Mesenteric fat pad (tissue), 1 donor: ENCODE results near the gene SMPDL3B. TPM values are rescaled to one million over a fixed set of nuclear protein-coding genes. Genes with fewer than 3 reads are reported as not detected.
A peak's percentile ranks its signal among the peaks of the same experiment; 100 is the strongest.

Experiments
- DNase-seq: peaks from one replicate; pipeline ENCODE4 v3.0.0-alpha.2; 2020; ENCODE audit warnings: low spot score
- long read RNA-seq: library from polyadenylated mRNA; unstranded; transcript quantifications from one replicate; pipeline ENCODE4 v2.0.0, GENCODE V29; 2020
- total RNA-seq: library from RNA; stranded (reverse); fragmentation: NEBNext Ultra II Directional; extraction: Animal tissue kit (Norgen Biotek cat#: 25700); gene quantifications from one replicate; pipeline ENCODE4 v1.2.1, GENCODE V29; 2021
- donor health status: DM: yes; HTN: yes; CAD: no.

SMPDL3B gene
- not detected for total RNA-seq
- long read RNA-seq, partial matches to known transcripts = 0 of 1 reads
- long read RNA-seq, other reads (novel, unspliced or antisense) = 0 of 1 reads

DNA sequence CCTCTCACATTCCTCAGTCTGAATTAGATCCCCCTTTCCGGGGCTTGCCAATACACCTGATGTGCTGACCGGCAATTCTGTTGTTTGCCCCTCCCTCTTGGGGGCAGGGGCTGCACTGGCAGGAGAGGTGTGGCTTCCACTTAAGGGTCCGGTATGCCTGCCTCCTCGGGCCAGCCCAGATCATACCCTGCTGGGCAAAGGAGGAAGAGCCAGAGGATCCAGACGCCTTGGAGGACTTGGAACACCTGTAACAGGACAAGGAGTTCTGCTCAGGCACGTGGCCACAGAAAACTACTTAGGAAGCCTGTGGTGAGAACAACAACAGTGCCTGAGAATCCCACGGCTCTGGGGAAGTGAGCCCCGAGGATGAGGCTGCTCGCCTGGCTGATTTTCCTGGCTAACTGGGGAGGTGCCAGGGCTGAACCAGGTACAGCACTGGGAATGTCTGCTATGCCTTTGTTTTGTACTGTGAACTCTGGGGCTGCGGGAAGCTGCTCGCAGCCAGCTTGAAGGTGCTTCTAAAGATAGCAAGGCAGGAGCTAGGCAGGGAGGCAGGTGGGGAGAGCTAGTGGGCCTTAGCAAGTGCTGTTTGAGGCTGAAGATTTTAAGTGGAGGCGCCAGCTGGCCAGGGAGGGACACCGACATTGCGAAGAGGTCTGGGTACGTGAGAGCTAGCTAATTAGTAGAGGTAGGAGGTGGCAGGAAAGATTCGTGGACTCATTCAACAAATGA lies at the start of gene SMPDL3B:
TSS of gene SMPDL3B (plus strand) at position 183 of the 732 bp plus-strand sequence. CDS start at position 367, 184 bp downstream.
- no peak for DNase-seq

GRCh38 chr1:27885114-27885528 lies 49.7 kb upstream of the SMPDL3B start:
- DNase-seq = peak; percentile 72

DNA sequence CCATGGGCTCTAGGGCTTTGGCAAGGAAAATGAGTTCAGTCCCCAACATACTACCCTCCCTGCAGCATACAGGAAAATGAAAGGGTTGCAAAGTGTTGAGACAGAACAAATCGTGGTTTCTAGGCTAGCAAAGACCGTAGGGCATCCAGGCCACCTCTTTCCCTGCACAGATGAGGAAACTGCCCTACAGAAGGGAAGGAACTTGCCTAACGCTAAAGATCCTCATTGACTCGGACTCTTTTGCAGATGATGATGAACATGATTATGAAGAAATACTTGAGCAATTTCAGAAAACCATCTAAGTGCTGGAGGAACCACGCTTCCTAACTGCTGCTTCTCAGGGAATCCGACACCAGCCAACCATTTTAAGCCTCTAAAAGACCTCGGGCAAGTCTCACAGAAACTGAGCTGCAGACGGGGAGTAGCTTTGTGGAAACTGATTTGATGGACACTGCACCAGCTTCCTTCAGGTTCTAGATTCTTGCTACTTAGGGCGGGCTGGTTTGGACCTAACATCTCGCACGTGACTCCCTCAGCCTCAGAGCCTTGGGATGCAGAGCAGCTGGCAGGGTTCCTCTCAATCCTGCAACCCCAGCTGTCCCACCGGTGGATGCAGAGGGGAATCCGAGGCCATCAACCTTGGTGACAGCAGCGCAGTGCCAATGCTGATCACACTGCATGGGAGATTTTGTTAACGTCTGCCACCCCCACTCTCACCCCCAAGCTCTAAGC lies 49.0 kb upstream of the SMPDL3B start:
- peak; percentile 74 for DNase-seq

GRCh38 chr1:27886353-27886679 lies 48.5 kb upstream of the SMPDL3B start:
- no peak for DNase-seq

GRCh38 chr1:27886744-27887143 lies 48.1 kb upstream of the SMPDL3B start:
- no peak for DNase-seq

- peak; percentile 35 for DNase-seq
Observed at GRCh38 chr1:27887215-27888021, 47.4 kb upstream of the SMPDL3B start.

DNA sequence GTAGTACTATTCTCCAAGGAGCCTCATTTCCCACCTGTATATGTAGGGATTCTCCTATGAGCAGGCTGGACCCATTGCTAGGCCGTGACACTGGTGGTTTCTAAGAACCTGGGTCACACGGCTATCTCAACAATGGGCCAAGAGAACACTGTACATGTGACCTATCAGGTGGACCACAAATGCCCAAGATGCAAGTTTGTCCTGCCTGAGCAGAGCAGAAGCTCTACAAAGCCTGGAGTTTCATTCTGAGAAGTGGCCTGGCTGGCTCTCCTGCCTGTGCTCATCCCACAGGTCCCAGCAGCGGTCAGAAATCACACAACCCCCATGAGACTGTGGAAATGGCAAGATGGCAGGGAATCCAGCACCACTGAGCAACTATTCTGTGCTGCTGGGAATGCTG lies 45.3 kb upstream of the SMPDL3B start:
- DNase-seq = no peak

DNA sequence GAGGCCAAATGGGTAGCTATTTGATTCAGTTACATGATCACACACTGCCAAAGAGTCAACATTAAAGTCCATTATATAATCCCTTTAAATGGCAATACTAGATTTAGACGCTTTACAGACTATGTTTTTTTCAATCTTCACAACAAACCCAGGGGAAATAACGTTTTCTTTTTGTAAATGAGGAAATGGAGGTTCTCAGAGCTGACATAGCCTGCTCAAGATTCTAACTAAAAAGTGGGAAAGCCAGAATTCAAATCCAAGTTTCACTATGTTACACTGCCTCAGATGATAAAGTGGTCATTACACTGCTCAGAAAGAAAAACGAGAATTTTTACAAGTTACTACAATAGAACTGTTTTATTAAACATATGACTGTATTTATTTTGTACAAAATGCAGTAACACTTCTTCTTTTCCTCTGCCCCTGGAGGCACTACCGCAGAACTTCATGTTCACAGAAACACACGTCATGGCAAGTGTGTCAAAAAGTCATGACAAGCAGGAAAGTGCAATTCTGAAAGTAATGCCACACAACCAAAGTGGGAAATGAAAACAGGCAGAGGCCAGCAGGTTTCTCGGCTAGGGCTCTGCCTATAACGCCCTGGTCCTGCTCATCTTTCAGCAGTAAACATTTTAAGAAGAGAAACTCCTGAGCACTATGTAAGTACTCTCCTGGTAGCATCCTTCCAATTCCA lies 43.5 kb upstream of the SMPDL3B start:
- DNase-seq = no peak

GRCh38 chr1:27894521-27894920 lies 40.3 kb upstream of the SMPDL3B start:
- DNase-seq = no peak

DNA sequence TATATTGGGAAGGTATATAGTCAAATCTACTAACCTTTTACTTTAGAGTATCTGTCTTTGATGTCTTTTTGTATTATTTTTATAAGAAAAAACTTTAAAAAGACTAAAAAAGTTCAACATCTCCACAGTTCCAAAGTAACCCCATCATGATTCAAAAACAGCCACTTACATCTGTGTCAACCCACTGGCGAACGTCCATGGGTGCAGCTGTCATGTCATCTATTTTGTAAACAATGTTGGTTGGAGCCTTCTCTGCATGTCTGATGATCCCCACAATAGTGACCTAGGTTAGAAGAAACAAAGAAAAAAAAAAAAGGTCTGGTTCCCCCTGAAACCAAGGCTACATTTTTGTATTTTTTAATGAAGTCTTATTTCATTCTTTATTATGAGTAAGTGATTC lies 28.0 kb upstream of the SMPDL3B start:
- no peak for DNase-seq

- DNase-seq = no peak
Observed at GRCh38 chr1:27912429-27912828, 22.4 kb upstream of the SMPDL3B start.

GRCh38 chr1:27915082-27915575 lies 19.7 kb upstream of the SMPDL3B start:
- no peak for DNase-seq

GRCh38 chr1:27922272-27922671 lies 12.5 kb upstream of the SMPDL3B start:
- no peak for DNase-seq

DNA sequence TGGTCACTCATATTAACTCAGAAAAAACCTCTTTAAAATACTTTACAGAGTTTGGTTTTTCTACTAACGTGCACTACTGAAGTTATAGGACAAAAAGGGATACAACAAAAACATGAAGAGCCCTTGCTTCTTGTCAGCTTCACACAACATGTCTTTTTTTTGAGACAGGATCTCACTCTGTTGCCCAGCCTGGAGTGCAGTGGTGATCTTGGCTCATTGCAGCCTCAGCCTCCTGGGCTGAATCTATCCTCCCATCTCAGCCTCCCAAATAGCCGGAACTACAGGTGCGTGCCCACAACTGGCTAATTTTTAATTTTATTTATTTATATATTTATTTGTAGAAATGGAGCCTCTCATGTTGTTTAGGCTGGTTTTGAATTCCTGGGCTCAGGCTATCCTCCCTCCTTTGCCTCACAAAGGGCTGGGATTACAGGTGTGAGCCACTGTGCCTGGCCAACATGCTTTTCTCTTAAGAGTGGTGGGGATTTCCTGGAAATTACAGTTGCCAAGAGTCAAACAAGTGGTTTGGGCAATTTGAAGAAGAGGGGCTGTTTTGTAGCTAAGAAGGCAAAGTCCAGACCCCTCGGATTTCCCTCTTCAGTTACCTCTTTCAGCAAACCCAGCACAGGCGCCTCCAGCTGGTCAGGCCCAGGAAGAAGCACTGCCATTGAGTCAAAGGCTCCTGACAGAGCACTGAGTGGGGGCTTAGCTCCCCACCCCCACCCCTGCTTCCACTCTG lies 6.4 kb upstream of the SMPDL3B start:
- no peak for DNase-seq

- no peak for DNase-seq
Observed at GRCh38 chr1:27931184-27931583, 3.6 kb upstream of the SMPDL3B start.

- no peak for DNase-seq
Observed at GRCh38 chr1:27931759-27932158, 3.0 kb upstream of the SMPDL3B start.

DNA sequence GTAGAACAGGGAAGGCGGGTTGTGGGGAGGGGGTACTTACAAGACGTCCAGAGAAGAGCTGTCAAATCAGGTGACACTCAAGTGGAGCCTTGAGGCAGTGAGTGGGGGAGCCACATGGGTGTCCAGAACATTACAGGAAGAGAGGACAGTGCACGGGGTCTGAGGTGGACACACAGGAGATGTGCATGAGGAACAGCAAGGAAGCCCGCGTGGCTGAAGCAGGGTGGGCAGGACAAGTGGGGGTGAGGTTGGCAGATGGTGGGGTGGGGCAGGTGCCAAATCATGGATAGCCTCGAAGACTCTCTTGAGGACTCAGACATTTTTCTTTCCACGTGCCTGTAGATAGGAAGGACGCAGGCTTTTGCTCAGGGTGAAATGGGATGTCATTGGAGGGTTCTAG lies 921 bp downstream of the SMPDL3B start:
- no peak for DNase-seq

DNA sequence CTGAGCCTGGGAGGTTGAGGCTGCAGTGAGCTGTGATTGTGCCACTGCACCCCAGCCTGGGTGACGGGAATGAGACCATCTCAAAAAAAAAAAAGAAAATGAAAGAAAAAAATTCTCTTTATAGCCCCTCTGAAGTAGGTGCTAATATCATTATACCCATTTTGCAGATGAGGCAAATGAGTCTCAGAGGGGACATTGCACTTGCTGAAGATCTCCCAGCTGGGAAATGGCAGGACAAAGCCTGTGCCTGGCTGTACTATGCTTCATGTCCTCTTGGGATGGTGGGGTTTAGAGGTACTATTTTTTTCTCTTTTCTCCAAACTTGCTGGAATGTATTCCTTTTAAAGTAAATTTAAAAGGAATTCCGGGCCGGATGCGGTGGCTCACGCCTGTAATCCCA lies 1.6 kb downstream of the SMPDL3B start:
- DNase-seq = no peak

DNA sequence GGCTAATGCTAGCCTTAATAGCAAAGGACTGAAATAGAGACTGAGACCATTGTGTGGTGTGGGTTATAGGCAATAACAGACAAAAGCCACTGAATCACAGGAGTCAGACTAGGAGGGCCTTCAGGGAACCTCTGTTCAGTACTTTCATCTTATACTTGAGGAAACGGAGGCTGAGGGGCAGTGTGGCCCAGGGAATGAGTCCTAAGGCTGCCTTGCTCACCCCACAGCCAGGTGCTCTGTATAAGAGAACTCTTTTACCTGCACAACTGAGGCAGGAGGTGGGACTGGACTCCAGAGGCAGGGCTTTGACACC lies 2.7 kb downstream of the SMPDL3B start:
- DNase-seq = no peak

GRCh38 chr1:27938488-27938887 lies 3.7 kb downstream of the SMPDL3B start:
- DNase-seq = no peak

GRCh38 chr1:27940297-27940696 lies 5.5 kb downstream of the SMPDL3B start:
- DNase-seq = no peak
